PC-9 (cell line): ENCODE measurements around the gene EXOC3L2.

Source experiments
- EZH2 ChIP-seq: fragments of 200-600 bp; sonication (generic); IDR thresholded peaks from 2 replicates; pipeline ENCODE4 v1.8.0; 2017; ENCODE audit warnings: antibody characterized with exemption, low read depth
- TF ChIP-seq, protein P1 (sequence below): fragments of 200-600 bp; sonication (generic); conservative IDR thresholded peaks from 2 replicates; pipeline ENCODE4 v1.6.1; 2017; ENCODE audit warnings: mixed run types, antibody characterized with exemption, mild to moderate bottlenecking, moderate library complexity

DNA sequence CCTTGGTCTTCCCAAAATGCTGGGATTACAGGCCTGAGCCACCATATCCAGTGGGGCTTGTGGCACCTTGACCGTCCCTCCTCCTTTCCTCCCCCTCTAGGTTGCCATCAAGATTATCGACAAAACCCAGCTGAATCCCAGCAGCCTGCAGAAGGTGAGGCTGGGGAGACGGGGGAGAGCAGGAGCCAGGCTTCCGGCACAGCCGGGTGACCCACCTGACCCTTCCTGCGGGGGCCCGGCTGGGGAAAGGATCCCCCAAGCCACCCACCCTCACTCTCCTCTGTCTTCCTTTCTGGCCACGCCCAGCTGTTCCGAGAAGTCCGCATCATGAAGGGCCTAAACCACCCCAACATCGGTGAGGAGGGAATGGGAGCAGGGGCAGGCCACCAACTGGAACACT lies 17.8 kb upstream of the EXOC3L2 start:
- TF ChIP-seq, protein P1, sequence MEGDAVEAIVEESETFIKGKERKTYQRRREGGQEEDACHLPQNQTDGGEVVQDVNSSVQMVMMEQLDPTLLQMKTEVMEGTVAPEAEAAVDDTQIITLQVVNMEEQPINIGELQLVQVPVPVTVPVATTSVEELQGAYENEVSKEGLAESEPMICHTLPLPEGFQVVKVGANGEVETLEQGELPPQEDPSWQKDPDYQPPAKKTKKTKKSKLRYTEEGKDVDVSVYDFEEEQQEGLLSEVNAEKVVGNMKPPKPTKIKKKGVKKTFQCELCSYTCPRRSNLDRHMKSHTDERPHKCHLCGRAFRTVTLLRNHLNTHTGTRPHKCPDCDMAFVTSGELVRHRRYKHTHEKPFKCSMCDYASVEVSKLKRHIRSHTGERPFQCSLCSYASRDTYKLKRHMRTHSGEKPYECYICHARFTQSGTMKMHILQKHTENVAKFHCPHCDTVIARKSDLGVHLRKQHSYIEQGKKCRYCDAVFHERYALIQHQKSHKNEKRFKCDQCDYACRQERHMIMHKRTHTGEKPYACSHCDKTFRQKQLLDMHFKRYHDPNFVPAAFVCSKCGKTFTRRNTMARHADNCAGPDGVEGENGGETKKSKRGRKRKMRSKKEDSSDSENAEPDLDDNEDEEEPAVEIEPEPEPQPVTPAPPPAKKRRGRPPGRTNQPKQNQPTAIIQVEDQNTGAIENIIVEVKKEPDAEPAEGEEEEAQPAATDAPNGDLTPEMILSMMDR: no peak
- no peak for TF ChIP-seq EZH2
